ENCODE data around the gene FGR. TPM values are rescaled to one million over a fixed set of nuclear protein-coding genes. Genes with fewer than 3 reads are reported as not detected.

FGR gene
- polyA plus RNA-seq, 1 donor (not counting 4 experiments of a cell fraction or from before 2014, with no cell fraction given): 0.04 TPM

DNA sequence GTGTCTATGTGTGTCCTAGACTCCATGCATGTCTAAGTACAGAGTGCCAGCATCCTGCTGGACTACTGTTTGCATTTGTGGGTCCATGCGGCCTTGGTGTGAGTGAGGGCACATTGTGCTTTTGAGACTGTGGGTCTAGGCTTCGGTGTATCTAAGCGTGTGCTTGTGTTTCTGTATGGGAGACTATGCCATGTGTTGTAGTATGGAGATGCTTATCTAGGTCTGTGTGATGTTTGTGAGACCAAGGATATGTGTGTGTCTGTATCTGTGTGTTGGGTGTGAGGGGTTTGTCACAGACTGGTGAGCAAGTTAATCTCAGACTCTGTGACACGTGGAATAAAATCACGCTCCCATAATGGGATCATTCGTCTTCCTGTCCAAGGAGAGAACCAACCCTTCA is 45.5 kb downstream of the FGR start:
- Histone ChIP-seq H3K9me1 (ENCODE audit: control insufficient read depth, extremely low read depth, insufficient read depth, low read length) (peaks cover 6% of the 10 kb centered on the region), H3K4me2 (ENCODE audit: control insufficient read depth, extremely low read depth, insufficient read depth, low read depth, low read length) (no peak overlapping the region), H3K27ac (ENCODE audit: control insufficient read depth, insufficient read depth, low read length) (no peak overlapping the region), H3K4me1 (ENCODE audit: control insufficient read depth, extremely low read depth, insufficient read depth, low read length) (peaks cover 32% of the 10 kb centered on the region), H2AFZ (ENCODE audit: control insufficient read depth, low read length) (no peak overlapping the region), H3K9ac (ENCODE audit: control insufficient read depth, extremely low read depth, insufficient read depth, low read length) (no peak overlapping the region), H3K27me3 (ENCODE audit: control insufficient read depth, extremely low read depth, insufficient read depth, low read length) (no peaks in the 10 kb centered on the region), H3K4me3 (ENCODE audit: control insufficient read depth in 2 of 3, extremely low read depth in 1 of 3, insufficient read depth in 2 of 3, low read depth in 1 of 3, low read length in 3 of 3) (no peak overlapping the region), H3K9me3 (ENCODE audit: control insufficient read depth, low read depth, low read length) (no peaks in the 10 kb centered on the region), H3K79me2 (ENCODE audit: control insufficient read depth, insufficient read depth, low read length) (peaks cover 62% of the 10 kb centered on the region), H3K36me3 (ENCODE audit: control insufficient read depth in 2 of 2, extremely low read depth in 1 of 2, insufficient read depth in 2 of 2, low read length in 2 of 2) (peaks cover 2 to 7% of the 10 kb centered on the region in 2 experiments), H4K20me1 (ENCODE audit: control insufficient read depth, extremely low read depth, insufficient read depth, low read length) (peaks cover 9% of the 10 kb centered on the region)
- FAIRE-seq (peak; percentile 13), DNase-seq (ENCODE audit: low read depth, low spot score) (no peak)
- TF ChIP-seq, protein P1, sequence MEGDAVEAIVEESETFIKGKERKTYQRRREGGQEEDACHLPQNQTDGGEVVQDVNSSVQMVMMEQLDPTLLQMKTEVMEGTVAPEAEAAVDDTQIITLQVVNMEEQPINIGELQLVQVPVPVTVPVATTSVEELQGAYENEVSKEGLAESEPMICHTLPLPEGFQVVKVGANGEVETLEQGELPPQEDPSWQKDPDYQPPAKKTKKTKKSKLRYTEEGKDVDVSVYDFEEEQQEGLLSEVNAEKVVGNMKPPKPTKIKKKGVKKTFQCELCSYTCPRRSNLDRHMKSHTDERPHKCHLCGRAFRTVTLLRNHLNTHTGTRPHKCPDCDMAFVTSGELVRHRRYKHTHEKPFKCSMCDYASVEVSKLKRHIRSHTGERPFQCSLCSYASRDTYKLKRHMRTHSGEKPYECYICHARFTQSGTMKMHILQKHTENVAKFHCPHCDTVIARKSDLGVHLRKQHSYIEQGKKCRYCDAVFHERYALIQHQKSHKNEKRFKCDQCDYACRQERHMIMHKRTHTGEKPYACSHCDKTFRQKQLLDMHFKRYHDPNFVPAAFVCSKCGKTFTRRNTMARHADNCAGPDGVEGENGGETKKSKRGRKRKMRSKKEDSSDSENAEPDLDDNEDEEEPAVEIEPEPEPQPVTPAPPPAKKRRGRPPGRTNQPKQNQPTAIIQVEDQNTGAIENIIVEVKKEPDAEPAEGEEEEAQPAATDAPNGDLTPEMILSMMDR (optimal IDR thresholded peaks at IDR 0.05 in 1 of 3, IDR thresholded peaks at IDR 0.05 in 1 of 3, conservative IDR thresholded peaks at IDR 0.05 in 1 of 3; ENCODE audit: extremely low read depth in 1 of 3, insufficient read depth in 2 of 3, low read length in 3 of 3): no peak
- TF ChIP-seq EZH2 (IDR thresholded peaks at IDR 0.05; ENCODE audit: low read length): no peak
- dilution Hi-C loops (cut with MboI; ENCODE audit: extremely low pct_ligation_motif_present, low sequenced_read_pairs): loop anchor here (25.0 kb wide), 1 partner anchor 177 kb away; no protein-coding TSS in a partner anchor

DNA sequence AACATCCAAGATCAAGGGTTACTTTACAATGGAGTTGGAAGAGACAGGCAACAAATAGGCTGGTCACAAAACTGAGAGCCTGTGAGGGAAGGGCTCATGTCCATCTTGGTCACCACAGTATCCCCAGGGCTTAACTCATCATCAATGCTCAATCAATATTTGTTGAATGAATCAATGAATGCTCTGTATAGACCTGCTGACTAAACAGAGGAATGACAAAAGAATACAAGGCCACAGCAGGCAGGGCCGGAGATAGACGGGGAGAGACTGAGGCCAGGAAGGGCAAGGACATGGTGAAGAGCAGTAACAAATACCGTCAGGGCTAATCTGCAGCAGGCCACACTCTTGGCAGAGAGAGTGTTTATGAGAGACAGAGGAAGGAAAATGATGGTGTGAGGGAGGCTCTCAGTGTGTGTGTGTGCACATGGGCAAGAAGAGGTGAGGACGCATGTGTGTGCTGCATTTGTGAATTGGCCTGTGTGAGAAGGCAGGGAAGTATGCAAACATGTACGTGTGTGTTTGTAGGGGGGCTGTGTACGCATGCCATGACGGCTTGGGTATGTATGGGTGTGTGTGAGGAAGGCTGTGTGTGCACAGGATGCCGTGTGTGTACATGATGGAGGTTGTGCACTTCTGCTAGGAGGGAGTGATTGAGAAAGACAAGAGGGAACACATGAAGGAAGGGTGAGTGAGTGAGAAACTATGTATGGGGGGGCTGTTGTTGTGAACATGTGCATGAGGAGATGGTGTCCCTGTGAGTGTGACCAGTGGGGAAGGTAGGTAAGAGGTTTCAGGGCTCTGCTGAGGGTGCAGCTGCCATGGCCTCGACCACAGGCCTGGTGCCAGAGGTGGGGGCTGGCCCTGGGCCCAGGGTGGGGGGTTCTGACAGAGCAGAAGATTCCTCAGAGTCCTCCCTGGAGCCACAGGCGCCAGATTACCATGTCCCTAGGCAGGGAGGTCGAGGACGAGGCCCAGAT is 46.4 kb downstream of the FGR start:
- peaks cover 6% of the 10 kb centered on the region for H3K9me1 ChIP-seq (ENCODE audit: control insufficient read depth, extremely low read depth, insufficient read depth, low read length)
- FAIRE-seq (peak; percentile 68), DNase-seq (ENCODE audit: low read depth, low spot score) (no peak)
- no peak overlapping the region for H3K9ac ChIP-seq (ENCODE audit: control insufficient read depth, extremely low read depth, insufficient read depth, low read length)
- H3K4me3 ChIP-seq (ENCODE audit: control insufficient read depth in 2 of 3, extremely low read depth in 1 of 3, insufficient read depth in 2 of 3, low read depth in 1 of 3, low read length in 3 of 3): no peak overlapping the region
- no peaks in the 10 kb centered on the region for H3K9me3 ChIP-seq (ENCODE audit: control insufficient read depth, low read depth, low read length)
- H3K36me3 ChIP-seq (ENCODE audit: control insufficient read depth in 2 of 2, extremely low read depth in 1 of 2, insufficient read depth in 2 of 2, low read length in 2 of 2): peaks cover 0 to 7% of the 10 kb centered on the region in 2 experiments
- H3K4me2 ChIP-seq (ENCODE audit: control insufficient read depth, extremely low read depth, insufficient read depth, low read depth, low read length): no peak overlapping the region
- no peak overlapping the region for H3K27ac ChIP-seq (ENCODE audit: control insufficient read depth, insufficient read depth, low read length)
- TF ChIP-seq EZH2 (IDR thresholded peaks at IDR 0.05; ENCODE audit: low read length): no peak
- TF ChIP-seq, protein P1 (optimal IDR thresholded peaks at IDR 0.05 in 1 of 3, IDR thresholded peaks at IDR 0.05 in 1 of 3, conservative IDR thresholded peaks at IDR 0.05 in 1 of 3; ENCODE audit: extremely low read depth in 1 of 3, insufficient read depth in 2 of 3, low read length in 3 of 3): no peak
- H2AFZ ChIP-seq (ENCODE audit: control insufficient read depth, low read length): no peak overlapping the region
- H3K27me3 ChIP-seq (ENCODE audit: control insufficient read depth, extremely low read depth, insufficient read depth, low read length): no peaks in the 10 kb centered on the region
- H4K20me1 ChIP-seq (ENCODE audit: control insufficient read depth, extremely low read depth, insufficient read depth, low read length): peaks cover 7% of the 10 kb centered on the region
- H3K4me1 ChIP-seq (ENCODE audit: control insufficient read depth, extremely low read depth, insufficient read depth, low read length): peaks cover 30% of the 10 kb centered on the region
- dilution Hi-C loops (cut with MboI; ENCODE audit: extremely low pct_ligation_motif_present, low sequenced_read_pairs): loop anchor here (25.0 kb wide), 1 partner anchor 176 kb away; no protein-coding TSS in a partner anchor
- H3K79me2 ChIP-seq (ENCODE audit: control insufficient read depth, insufficient read depth, low read length): peaks cover 54% of the 10 kb centered on the region

Measured in keratinocyte (primary cell).